GM20000 (cell line): Measurements from ENCODE around the gene PIF1.

Experiments
- DNase-seq: peaks from one replicate; pipeline ENCODE4 v3.0.0; 2012; ENCODE audit warnings: low spot score
- CTCF ChIP-seq: IDR thresholded peaks from 2 replicates; pipeline ENCODE4 v1.5.1; 2012; ENCODE audit warnings: mild to moderate bottlenecking, control low read depth; ENCODE audit errors: extremely low read depth, missing control alignments

PIF1 gene

GRCh38 chr15:64842096-64842939 lies 16.9 kb upstream of the PIF1 start:
- no peak for TF ChIP-seq CTCF
- no peak for DNase-seq

- TF ChIP-seq CTCF: peak; percentile 38
- DNase-seq: peak; percentile 98
Observed at GRCh38 chr15:64841344-64842095, 16.1 kb upstream of the PIF1 start, which contains the start of gene PLEKHO2. Gene PLEKHO2 (plus strand): TSS chr15:64841915. CDS start chr15:64842017, 102 bp downstream.

- no peak for TF ChIP-seq CTCF
- no peak for DNase-seq
Observed at GRCh38 chr15:64841060-64841343, 15.6 kb upstream of the PIF1 start.

GRCh38 chr15:64837502-64837901 lies 12.1 kb upstream of the PIF1 start:
- DNase-seq: no peak
- TF ChIP-seq CTCF: no peak

- no peak for DNase-seq
- TF ChIP-seq CTCF: no peak
Observed at GRCh38 chr15:64836023-64836536, 10.6 kb upstream of the PIF1 start.

GRCh38 chr15:64833690-64834089 lies 8.2 kb upstream of the PIF1 start:
- TF ChIP-seq CTCF: no peak
- no peak for DNase-seq

GRCh38 chr15:64828985-64829384 lies 3.5 kb upstream of the PIF1 start:
- TF ChIP-seq CTCF: no peak
- DNase-seq: no peak
